Kidney capillary endothelial cell (primary cell): ENCODE results near the gene LTBP1.
"Not testable (repeated sequence)": the region's sequence is repeated elsewhere in the genome, so short reads cannot be mapped to it uniquely, and the experiment has no call there.

Experiments
- DNase-seq: peaks from one replicate; pipeline ENCODE4 v3.0.0-alpha.2; 2018; ENCODE audit warnings: low spot score

LTBP1 gene

GRCh38 chr2:33042819-33043218 is 96.1 kb downstream of the LTBP1 start:
- no peak for DNase-seq

DNA sequence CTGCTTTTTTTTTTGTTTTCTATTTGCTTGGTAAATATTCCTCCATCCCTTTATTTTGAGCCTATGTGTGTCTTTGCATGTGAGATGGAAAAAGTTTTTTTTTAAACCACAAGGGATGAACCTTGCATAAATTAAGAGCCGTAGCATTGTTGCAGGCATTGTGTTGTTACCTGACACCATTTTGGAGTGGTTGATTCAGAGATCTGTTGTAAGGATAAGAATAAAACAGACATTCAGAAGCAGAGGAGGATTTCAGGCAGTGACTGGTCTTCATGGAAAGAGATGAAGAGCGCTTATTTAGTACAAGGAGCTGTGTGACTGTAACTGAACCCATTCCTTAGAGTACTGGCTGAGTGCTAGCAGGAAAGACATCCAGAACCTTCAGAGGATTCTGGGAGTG is 101.2 kb downstream of the LTBP1 start:
- DNase-seq: no peak

DNA sequence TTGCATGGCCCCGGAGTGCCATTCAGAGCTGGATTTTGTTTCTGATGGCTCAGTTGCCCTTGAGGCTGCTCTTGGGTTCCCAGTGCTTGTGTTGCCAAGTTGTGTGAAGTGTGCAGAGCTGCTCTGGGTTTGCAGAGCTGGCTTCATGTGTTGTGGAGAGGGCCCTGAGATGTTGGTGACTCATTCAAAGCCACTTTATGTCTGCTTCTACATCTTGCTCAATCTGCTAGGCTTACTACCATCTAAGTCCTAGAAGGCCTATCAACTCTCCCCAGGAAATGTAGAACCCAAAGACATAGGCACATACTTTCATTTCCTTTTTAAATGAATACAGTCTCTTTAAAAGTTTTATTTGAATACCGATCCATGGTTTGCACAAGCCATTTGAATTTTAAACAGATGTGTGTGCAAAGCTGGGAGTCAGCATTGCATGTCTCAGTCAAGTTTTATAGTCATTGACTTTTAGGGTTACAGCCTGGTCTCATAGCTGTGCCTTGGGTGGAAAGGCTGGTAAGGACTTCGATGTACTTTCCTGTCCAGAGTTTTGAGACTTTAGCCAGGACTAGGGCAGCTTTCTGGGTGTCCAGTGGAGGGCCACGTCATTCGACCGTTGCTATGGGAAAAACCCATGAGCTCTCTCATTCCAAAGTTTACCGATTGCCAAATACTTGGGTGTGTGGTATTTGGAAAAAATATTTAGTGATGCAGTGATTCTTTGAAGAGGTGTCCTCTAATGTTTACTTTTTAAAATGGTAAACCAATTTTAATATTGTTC is 105.0 kb downstream of the LTBP1 start:
- DNase-seq: no peak

- no peak for DNase-seq
These were observed 105.6 kb downstream of the LTBP1 start for GRCh38 chr2:33052361-33052735.

GRCh38 chr2:33052795-33053194 is 106.0 kb downstream of the LTBP1 start:
- not testable (repeated sequence) for DNase-seq

DNA sequence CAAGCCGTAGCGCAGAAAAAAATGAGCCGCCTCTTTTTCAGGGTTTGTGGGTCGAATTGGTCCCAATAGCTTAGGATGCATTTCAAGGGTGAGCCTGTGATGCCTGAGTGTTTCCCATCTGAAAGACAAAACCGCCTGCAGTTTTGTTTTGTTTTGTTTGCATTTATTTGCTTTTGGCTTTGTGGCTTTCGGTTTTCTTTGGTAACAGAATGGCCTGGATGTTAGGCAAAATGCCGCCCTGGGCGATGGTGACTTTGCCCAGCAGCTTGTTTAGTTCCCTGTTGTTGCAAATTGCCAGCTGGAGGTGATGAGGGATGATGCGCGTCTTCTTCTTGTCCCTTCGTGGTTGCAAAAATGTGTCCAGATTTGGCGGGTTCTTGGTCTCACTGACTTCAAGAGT is 109.4 kb downstream of the LTBP1 start:
- DNase-seq: no peak

DNA sequence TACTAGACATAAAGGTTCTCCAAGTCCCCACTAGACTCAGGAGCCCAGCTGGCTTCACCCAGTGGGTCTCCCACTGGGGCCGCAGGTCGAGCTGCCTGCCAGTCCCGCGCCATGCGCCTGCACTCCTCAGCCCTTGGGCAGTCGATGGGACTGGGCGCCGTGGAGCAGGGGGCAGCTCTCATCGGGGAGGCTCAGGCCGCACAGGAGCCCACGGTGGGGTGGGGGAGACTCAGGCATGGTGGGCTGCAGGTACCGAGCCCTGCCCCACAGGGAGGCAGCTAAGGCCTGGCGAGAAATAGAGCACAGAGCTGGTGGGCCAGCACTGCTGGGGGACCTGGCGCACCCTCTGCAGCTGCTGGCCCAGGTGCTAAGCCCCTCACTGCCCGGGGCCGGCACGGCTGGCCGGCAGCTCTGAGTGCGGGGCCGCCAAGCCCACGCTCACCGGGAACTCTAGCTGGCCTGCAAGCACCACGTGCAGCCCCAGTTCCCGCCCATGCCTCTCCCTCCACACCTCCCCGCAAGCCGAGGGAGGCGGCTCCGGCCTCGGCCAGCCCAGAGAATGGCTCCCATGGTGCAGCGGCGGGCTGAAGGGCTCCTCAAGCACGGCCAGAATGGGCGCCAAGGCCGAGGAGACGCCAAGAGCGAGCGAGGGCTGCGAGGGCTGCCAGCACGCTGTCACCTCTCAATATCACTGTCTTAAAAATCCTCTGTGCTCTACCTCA is 110.7 kb downstream of the LTBP1 start:
- DNase-seq: not testable (repeated sequence)

- no peak for DNase-seq
These were observed 112.1 kb downstream of the LTBP1 start for GRCh38 chr2:33058716-33059470.

- no peak for DNase-seq
These were observed 112.9 kb downstream of the LTBP1 start for GRCh38 chr2:33059471-33060156.

DNA sequence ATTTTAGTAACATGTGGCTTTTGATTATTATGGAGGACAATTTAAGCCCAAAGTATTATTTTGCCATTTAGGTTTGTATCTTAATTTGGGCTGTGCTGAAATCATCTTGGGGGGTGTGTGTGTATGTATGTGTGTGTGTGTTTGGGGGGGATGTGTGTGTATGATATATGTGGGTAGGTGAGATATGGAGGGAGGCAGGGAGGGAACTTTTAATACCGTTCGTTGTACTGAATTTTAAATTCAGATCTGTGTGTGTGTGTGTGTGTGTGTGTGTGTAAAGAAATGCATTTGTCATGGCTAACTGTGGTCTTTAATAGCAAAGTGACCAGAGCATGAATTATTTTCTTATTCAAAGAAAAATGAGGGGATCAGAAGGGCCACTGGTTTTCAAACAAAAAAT is 113.7 kb downstream of the LTBP1 start:
- DNase-seq: no peak

DNA sequence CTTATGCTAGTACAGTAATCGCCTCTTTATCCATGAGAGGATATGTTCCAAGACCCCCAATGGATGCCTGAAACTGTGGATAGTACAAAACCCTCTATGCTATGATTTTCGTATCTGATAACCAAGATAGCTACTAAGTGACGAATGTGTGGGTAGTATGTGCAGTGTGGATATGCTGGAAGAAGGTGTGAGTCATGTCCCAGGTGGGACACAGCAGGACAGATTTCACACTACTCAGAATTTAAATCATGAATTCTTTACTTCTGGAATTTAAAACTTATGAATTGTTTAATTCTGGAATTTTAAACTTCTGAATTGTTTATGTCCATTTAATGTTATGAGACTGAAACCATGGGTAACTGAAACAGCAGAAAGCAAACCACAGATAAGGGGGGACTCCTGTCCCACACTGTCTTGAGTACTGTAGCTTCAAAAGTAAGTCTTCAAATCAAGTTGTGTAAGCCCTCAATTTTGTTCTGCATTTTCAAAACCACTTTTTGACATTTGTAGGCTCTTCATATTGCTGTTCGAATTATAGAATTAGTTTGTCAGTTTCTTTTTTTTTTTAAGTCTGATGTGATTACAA is 116.0 kb downstream of the LTBP1 start:
- no peak for DNase-seq

DNA sequence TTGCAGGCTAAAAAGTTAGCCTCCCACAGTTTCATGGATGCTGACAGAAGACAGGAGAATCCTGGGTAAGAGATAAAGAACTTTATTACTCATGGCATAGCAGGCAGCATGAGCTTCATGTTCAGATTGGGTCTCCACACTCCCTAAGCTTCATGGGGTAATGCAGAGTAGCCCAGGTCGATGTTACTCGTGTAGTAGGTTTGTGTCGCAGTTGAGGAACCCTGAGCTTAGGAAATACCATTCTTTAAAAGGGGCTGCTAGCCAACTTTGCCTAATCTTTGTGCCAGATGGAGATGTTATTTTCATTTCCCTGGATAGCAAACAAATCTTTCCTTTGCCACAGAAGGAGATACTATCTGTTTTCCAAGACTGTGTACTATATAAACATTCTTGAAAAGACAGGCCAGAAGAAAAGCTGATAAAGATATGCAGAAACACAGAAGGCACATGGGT is 117.6 kb downstream of the LTBP1 start:
- DNase-seq: no peak

- no peak for DNase-seq
These were observed 120.8 kb downstream of the LTBP1 start for GRCh38 chr2:33067598-33067997.

- DNase-seq: no peak
These were observed 121.5 kb downstream of the LTBP1 start for GRCh38 chr2:33068261-33068660.

DNA sequence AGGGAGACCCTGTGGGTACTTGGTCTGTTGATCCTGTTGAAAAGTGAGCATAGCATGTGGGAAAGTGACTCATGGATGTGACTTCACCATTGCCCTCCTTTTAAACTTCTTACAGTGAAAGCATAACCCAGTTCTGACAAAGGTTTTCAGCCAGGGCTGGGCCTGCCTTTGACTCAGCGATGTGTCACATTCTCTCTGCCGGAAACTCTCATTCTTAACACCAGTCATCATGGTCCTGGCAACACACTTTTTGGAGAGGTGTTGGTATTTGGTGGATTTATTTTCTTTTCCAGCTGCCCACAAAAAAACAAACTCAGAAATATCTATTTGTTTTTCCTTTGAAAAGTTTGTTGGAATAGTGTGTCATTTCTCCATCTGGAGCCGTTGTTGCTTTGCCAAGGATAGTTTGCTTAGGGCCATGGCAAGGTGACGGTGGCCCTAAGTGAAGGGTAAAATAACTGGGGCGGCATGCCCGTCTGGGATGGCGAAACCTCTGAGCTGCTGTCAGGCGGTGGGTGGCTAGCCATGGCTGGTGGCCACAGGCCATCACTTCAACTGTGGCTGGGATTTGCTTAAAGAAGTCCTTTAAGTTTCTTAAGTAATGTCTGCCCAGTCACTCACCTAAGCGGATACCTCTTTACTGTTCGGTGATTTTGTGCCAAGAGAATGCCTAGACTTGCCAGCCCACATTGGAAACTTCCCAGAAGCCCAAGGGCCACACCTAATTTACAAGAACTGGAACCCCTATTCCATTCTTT is 123.3 kb downstream of the LTBP1 start:
- peak; percentile 95 for DNase-seq

DNA sequence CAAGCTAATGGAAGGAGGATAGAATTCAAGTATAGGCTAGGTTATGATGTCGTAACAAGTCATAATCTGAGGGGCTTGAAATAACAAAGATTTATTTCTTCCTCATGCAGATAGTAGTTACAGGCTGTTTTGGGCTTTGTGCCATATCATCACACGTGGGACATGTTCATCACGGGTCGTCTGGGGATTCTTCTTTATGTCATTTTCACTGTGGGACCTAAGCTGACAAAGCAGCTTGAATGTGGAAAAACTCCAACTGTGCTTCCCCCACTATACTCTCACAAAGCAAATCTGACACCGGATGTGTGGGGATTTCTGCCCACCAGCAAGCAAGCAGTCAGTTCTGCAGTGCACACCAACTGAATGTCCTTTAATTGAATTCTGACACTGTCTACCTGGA is 124.8 kb downstream of the LTBP1 start:
- no peak for DNase-seq

GRCh38 chr2:33072614-33073013 is 125.9 kb downstream of the LTBP1 start:
- no peak for DNase-seq

GRCh38 chr2:33073018-33073417 is 126.3 kb downstream of the LTBP1 start:
- DNase-seq: no peak

DNA sequence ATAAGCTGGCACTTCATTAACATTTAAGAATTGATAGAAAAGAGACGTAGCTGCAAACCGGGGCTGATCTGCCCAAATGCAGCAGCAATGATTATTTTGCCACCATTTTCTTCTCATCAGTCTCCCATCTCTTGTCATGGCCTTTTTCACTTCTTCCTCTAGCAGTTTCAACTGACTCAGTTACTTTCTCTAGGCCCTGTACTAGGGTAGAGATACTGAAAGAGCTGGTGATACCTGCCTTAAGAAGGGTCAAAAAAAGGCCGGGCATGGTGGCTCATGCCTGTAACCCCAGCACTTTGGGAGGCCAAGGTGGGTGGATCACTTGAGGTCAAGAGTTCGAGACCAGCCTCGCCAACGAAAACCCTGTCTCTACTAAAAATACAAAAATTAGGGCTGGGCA is 127.4 kb downstream of the LTBP1 start:
- no peak for DNase-seq

DNA sequence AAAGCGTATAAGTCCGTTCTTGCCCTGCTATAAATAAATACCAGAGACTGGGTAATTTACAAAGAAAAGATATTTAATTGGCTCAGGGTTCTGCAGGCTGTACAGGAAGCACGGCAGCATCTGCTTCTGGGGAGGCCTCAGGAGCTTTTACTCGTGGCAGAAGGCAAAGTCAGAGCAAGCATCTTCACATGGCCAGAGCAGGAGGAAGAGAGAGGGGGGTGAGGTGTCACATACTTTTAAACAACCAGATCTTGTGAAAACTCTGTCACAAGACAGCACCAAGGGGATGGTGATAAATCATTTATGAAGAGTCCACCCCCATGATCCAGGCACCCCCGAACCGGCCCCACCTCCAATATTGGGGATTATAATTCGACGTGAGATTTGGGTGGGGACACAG is 130.6 kb downstream of the LTBP1 start:
- no peak for DNase-seq

- DNase-seq: no peak
These were observed 131.1 kb downstream of the LTBP1 start for GRCh38 chr2:33077844-33078243.
